DMS114 treated with DMSO at 0.1 percent for 48 hours (cell line): ENCODE results near the gene SLC29A4.
"Not testable (repeated sequence)": the region's sequence is repeated elsewhere in the genome, so short reads cannot be mapped to it uniquely, and the experiment has no call there.

Source experiments
- DNase-seq: peaks from one replicate; lab custom pipeline; 2025; ENCODE audit not compliant: unreplicated experiment; lab: John Stamatoyannopoulos, UW

The SLC29A4 gene

GRCh38 chr7:5295039-5296014 is 12.6 kb downstream of the SLC29A4 start:
- DNase-seq: no peak

- DNase-seq: no peak
Measured at GRCh38 chr7:5296015-5296610, 13.4 kb downstream of the SLC29A4 start.

GRCh38 chr7:5296611-5297226 is 14.0 kb downstream of the SLC29A4 start:
- DNase-seq: no peak

- DNase-seq: no peak
Measured at GRCh38 chr7:5300366-5300765, 17.6 kb downstream of the SLC29A4 start.

- no peak for DNase-seq
Measured at GRCh38 chr7:5302577-5302976, 19.8 kb downstream of the SLC29A4 start.

GRCh38 chr7:5303061-5303460 is 20.3 kb downstream of the SLC29A4 start:
- no peak for DNase-seq

GRCh38 chr7:5303591-5304505 is 21.1 kb downstream of the SLC29A4 start:
- DNase-seq: no peak

DNA sequence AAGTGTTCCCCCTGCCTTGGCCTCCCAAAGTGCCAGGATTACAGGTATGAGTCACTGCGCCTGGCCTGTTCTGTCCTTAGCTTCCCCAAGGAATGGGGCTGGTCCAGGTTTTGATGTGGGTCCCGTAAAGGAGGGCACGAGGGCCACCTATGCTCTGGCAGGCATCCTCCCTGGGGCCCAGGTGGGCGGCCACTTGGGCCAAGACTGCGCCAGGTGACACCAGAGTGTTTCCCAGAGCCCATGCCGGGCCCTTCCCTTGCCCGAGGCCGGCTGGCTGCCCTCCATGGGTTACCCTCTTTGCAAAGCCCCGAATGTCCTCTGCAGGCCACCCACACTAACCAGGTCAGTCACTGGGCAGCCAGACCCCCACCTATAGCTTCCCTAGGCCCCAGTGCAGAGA is 22.3 kb downstream of the SLC29A4 start:
- not testable (repeated sequence) for DNase-seq

DNA sequence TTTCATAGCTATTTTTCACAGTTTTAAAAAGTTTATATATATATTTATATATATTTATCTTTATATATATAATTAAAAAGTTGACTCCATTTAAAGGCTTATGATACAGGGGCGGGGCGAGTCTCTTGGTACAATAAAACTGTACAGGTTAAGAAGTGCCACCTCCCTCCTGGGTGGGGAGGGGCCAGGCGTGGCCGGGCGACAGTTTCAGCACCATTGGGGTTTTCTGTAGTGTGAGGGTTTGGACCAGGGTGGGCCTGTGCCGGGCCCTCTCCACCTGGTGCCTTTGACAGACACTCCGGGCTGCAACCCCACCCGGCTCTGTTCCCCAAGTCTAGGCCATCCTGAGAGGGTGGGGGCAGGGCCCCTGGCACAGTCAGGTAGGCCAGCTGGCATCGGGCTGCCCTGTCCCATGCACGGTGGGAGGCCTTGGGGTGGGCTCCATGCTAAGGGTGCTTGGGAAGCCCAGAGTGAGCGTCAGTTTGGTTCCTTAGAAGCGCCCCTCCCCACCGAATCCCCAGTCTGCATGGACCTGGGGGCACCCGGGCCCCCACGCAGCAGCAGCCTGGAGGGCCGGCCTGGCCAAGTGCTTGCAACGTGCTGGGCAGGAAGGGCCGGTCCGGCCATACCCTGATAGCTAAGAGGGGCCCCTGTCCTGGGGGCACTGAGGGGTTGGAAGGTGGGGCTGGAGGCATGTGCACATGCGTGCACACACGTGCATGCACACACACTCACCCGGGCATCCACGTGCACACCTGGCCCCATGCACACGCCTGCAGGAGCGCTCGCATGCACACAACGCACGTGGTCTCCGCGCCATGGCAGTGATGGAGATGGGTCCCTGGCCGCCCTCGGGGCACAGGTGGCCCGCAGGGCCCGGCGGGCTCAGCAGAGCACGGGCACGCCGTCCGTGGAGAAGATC is 24.7 kb downstream of the SLC29A4 start:
- not testable (repeated sequence) for DNase-seq

DNA sequence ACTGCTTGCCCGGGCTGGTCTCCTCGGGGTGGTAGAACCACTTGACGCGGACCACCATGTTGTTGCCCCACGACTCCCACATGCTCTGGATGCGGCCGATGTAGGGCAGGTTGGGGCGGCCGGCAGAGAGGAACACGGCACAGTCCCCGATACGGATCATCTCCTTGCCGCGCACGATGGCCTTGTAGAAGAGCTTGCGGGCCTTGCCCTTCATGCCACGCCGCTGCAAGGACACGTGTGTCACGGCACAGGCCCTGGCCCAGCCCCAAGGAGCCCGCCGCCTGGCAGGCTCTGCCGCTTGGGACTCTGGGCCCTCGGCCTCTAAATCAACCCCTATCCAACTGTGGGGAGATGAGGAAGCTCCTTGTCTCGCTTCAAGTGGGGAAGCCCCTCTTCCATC is 26.4 kb downstream of the SLC29A4 start:
- DNase-seq: no peak

DNA sequence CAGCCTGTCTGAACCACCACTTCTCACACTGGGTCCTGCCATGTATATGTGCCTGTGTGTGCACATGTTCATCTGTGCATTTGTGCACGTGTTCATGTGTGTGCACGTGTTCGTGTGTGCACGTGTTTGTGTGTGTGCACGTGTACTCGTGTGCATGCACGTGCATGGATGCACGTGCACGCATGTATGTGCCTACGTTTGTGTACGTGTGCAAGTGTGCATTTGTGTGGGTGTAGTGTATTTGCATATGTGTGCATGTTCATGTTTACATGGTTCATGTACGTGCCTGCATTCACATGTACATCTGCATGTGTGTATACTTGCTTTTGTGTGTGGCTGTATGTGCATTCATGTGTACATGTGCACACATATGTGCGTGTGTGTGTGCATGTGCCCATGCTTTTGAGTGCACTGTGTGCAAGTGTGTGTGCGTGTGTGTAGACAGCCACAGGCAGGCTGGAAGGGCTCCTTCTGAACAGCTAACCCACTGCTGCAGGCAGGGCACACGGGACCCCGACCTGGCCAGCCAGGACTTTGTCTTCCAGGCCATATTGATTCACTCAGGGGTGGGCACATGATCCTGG is 28.2 kb downstream of the SLC29A4 start:
- no peak for DNase-seq

GRCh38 chr7:5312276-5313070 is 29.7 kb downstream of the SLC29A4 start:
- not testable (repeated sequence) for DNase-seq

DNA sequence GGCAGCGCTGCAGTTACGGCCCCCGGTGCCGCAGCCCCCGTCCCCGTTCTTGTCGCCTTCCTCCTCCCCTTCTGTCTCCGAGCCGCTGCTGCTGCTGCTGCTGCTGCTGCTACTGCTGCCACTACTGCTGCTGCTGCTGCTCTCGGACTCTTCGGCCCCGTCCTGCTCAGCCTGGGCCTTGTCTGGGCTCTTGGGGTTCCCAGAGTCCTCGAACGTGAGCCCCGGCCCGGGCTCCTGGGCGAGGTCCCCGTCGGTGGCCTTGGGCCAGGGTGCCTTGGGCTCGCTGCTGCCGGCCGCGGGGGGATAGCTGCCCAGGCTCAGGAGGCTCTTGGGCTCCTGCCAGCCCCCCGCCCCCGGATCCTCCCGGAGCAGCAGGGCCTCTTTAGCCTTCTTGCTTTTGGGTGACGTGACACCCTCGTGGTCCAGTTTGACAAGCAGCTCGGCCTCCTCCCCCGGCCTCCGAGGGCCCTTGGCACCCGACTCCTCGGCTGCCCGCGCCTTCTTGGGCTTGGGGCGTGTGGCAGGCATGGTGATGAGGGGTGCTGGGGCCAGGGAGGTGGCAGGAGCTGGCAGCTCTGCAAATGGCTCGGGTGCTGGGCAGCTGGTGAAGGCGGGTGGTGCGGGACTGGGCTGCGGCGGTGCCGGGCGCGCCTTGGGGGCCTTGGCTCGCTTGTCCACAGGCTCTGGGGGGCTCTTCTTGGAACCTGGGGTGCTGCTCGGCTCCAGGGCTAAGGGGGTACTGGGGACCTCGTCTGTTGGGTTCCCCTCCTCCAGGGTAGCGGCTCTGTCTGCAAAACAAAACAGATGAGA is 30.5 kb downstream of the SLC29A4 start:
- not testable (repeated sequence) for DNase-seq

GRCh38 chr7:5314864-5315263 is 32.1 kb downstream of the SLC29A4 start:
- no peak for DNase-seq

DNA sequence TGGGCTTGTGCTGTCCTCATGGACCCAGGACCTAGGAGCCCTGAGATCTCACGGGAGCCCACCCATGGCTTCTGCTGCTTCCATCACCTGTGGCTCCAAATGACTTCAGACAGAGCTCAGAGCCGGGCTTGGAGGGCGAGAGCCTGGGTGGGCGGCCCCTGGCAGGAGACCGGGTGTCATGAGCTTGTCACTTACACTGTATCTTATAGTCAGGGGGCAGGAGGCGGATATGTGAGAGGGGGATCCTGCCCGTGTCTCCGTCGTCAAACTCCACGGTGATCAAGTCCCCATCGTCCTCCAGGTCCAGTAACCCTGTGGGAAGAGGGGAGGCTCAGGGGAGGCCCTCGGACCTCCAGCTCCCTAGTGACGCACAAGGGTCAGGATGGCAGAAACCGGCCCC is 33.0 kb downstream of the SLC29A4 start:
- DNase-seq: no peak

DNA sequence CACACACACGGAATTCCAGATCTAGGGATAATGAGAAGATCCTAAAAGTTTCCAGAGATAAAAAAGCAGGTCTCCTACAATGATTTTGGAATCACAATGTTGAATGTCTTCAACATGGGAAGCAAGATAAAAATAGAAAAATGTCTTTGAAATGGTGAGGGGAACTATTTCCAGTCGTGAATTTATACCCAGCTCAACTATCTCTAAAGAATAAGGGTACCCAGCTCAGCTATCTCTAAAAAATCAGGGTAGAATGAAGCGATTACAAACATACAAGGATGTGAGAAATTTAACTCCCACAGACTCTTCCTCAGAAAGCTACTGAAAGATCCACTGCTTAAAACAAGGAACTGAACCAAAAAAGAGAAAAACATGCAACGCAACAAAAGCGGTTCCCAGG is 35.9 kb downstream of the SLC29A4 start:
- not testable (repeated sequence) for DNase-seq

DNA sequence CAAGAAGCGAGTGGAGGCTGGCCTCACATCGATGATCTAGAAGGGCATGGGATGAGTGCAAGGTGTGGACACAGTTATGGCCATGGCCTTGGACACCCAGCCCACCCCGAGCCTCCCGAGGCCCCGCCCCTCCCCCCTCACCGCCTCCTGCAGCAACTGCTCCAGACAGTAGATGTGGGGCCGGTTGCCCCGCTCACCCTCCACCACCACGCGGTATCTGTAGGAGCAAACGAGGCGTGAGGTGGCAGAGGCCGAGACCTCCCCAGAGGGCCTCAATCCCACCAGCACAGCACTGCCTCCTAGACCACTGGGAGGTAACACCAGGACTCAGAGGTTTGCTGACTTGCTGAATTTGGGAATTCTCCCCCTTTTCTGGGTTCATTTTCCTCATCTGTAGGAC is 37.6 kb downstream of the SLC29A4 start:
- DNase-seq: no peak
